Measurements from ENCODE around the gene OR2H1.
"Not testable (repeated sequence)": the region's sequence is repeated elsewhere in the genome, so short reads cannot be mapped to it uniquely, and the experiment has no call there.

DNA sequence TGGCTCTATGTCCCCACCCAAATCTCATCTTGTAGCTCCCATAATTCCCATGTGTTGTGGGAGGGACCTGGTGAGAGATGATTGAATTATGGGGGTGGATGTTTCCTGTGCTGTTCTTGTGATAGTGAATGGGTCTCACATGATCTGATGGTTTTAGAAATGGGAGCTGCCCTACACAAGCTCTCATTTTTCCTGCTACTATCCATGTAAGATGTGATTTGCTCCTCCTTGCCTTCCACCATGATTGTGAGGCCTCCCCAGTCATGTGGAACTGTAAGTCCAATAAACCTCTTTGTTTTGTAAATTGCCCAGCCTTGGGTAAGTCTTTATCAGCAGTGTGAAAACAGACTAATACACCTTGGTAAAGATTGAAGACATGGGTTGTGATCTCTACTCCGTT lies 12.9 kb upstream of the OR2H1 start:
- TF ChIP-seq EZH2phosphoT487 (IDR thresholded peaks at IDR 0.05; ENCODE audit: insufficient read depth, low read depth); EZH2 (IDR thresholded peaks at IDR 0.05; ENCODE audit: insufficient read depth, poor library complexity, severe bottlenecking): not testable (repeated sequence)
